AG04450 (cell line): ENCODE measurements around the gene PKIB. TPM values are rescaled to one million over a fixed set of nuclear protein-coding genes. Genes with fewer than 3 reads are reported as not detected.

Source experiments
- CTCF ChIA-PET: fragments of 300-600, 350-600 bp; formaldehyde crosslinking; extraction: SDS; loops from one replicate; lab custom pipeline; 2022; ENCODE audit warnings: antibody characterized with exemption, inconsistent platforms; lab: Charles Lee
- POLR2A ChIA-PET: fragments of 350-600 bp; formaldehyde crosslinking; extraction: SDS; loops from one replicate; lab custom pipeline; 2021; ENCODE audit warnings: antibody characterized with exemption, inconsistent platforms; lab: Yijun Ruan, JAX
- DNase-seq: peaks from one replicate; pipeline ENCODE4 v3.0.0-alpha.2; 2011; ENCODE audit warnings: low read depth, low spot score
- H3K27ac ChIP-seq: one replicate; pipeline ENCODE4 v1.5.1; 2012; ENCODE audit warnings: low read depth, low read length, control low read depth
- H3K27me3 ChIP-seq: one replicate; pipeline ENCODE4 v1.6.0; 2012; ENCODE audit warnings: low read length; ENCODE audit not compliant: control insufficient read depth, insufficient read depth
- H3K4me3 ChIP-seq: 2 replicates; pipeline ENCODE4 v1.5.1; 2011; ENCODE audit warnings: mild to moderate bottlenecking, low read depth, low read length, control low read depth
- H3K9me3 ChIP-seq: 2 replicates; pipeline ENCODE4 v1.5.1; 2012; ENCODE audit warnings: low read length; ENCODE audit not compliant: control insufficient read depth, insufficient read depth
- CTCF ChIP-seq: IDR thresholded peaks from 2 replicates; pipeline ENCODE4 v1.5.1; 2011; ENCODE audit warnings: low read depth, low read length, control low read depth, inconsistent platforms
- polyA plus RNA-seq: library from polyadenylated mRNA; depleted of rRNA; stranded (reverse); fragments of >200 nt; gene quantifications from 2 replicates; pipeline ENCODE4 v1.2.3, GENCODE V29; 2011

PKIB gene
- polyA plus RNA-seq, 1 experiment, result 8.1 TPM

GRCh38 chr6:122701666-122702065 lies 91.5 kb downstream of the PKIB start:
- no peaks in the 10 kb centered on the region for H3K27me3 ChIP-seq
- H3K27ac ChIP-seq, result no peak overlapping the region
- no peaks in the 10 kb centered on the region for H3K9me3 ChIP-seq
- DNase-seq, result no peak
- POLR2A ChIA-PET, result no interaction called here
- CTCF ChIA-PET, result no interaction called here
- no peak for TF ChIP-seq CTCF
- no peak overlapping the region for H3K4me3 ChIP-seq

GRCh38 chr6:122702841-122703240 lies 92.6 kb downstream of the PKIB start:
- H3K27me3 ChIP-seq, result no peaks in the 10 kb centered on the region
- DNase-seq, result no peak

GRCh38 chr6:122704066-122704465 lies 93.9 kb downstream of the PKIB start:
- CTCF ChIA-PET, result no interaction called here
- DNase-seq, result no peak
- POLR2A ChIA-PET, result no interaction called here
- Histone ChIP-seq H3K27ac (no peak overlapping the region), H3K9me3 (no peaks in the 10 kb centered on the region), H3K27me3 (no peaks in the 10 kb centered on the region), H3K4me3 (no peak overlapping the region)
- TF ChIP-seq CTCF, result no peak

More at GRCh38 chr6:122702841-122703240, 92.6 kb downstream of the PKIB start:
- H3K4me3 ChIP-seq, result no peak overlapping the region
- no peaks in the 10 kb centered on the region for H3K9me3 ChIP-seq
- TF ChIP-seq CTCF, result no peak
- ChIA-PET POLR2A (no interaction called here), CTCF (no interaction called here)
- no peak overlapping the region for H3K27ac ChIP-seq

GRCh38 chr6:122709922-122710512 lies 99.8 kb downstream of the PKIB start:
- POLR2A ChIA-PET, result no interaction called here

More at GRCh38 chr6:122709922-122710512, 99.8 kb downstream of the PKIB start:
- Histone ChIP-seq H3K27me3 (no peaks in the 10 kb centered on the region), H3K27ac (no peak overlapping the region), H3K4me3 (no peak overlapping the region), H3K9me3 (no peaks in the 10 kb centered on the region)
- CTCF ChIA-PET, result no interaction called here
- DNase-seq, result no peak
- TF ChIP-seq CTCF, result no peak
